ENCODE data around the gene CAB39. TPM values are rescaled to one million over a fixed set of nuclear protein-coding genes. Genes with fewer than 3 reads are reported as not detected.
A peak's percentile ranks its signal among the peaks of the same experiment; 100 is the strongest.

Gene CAB39
- total RNA-seq, 1 donor from 2014 or later: 80.9 TPM

GRCh38 chr2:230864122-230864604 is 151.5 kb downstream of the CAB39 start:
- intact Hi-C loops (cut with DNase I): no loop called here
- no peak for ATAC-seq (ENCODE audit: poor library complexity)
- DNase-seq: no peak

- intact Hi-C loops (cut with DNase I): no loop called here
- ATAC-seq (ENCODE audit: poor library complexity) (peak; percentile 93), DNase-seq (peak; percentile 73)
These were observed 152.1 kb downstream of the CAB39 start, which contains the start of gene ITM2C for GRCh38 chr2:230864605-230865306. Gene ITM2C, plus strand, starts transcription at chr2:230864942. Its CDS starts 84 bp downstream, at chr2:230865026.

GRCh38 chr2:230865307-230865765 is 152.7 kb downstream of the CAB39 start:
- no peak for ATAC-seq (ENCODE audit: poor library complexity)
- DNase-seq: no peak
- intact Hi-C loops (cut with DNase I): no loop called here

- DNase-seq (peak; percentile 57), ATAC-seq (ENCODE audit: poor library complexity) (peak; percentile 6)
- intact Hi-C loops (cut with DNase I): no loop called here
These were observed 153.4 kb downstream of the CAB39 start for GRCh38 chr2:230865766-230866755.

- intact Hi-C loops (cut with DNase I): no loop called here
- no peak for DNase-seq
- no peak for ATAC-seq (ENCODE audit: poor library complexity)
These were observed 154.3 kb downstream of the CAB39 start for GRCh38 chr2:230866756-230867523.

GRCh38 chr2:230868161-230868946 is 155.7 kb downstream of the CAB39 start:
- intact Hi-C loops (cut with DNase I): no loop called here
- DNase-seq (no peak), ATAC-seq (ENCODE audit: poor library complexity) (no peak)

- intact Hi-C loops (cut with DNase I): no loop called here
- DNase-seq (no peak), ATAC-seq (ENCODE audit: poor library complexity) (no peak)
These were observed 156.6 kb downstream of the CAB39 start for GRCh38 chr2:230868947-230869913.

GRCh38 chr2:230869914-230870543 is 157.4 kb downstream of the CAB39 start:
- intact Hi-C loops (cut with DNase I): no loop called here
- ATAC-seq (ENCODE audit: poor library complexity) (no peak), DNase-seq (peak; percentile 39)

Other genes with a start within 250 kb of the CAB39 start
- gene ITM2C, start 152.1 kb downstream of the CAB39 start, total RNA-seq: 25.3 TPM
- not detected for gene GPR55, start 212.4 kb downstream of the CAB39 start, total RNA-seq

Measured in Right ventricle myocardium superior (tissue), 1 donor.